ENCODE results near the gene ZBTB20. TPM values are rescaled to one million over a fixed set of nuclear protein-coding genes. Genes with fewer than 3 reads are reported as not detected.
A peak's percentile ranks its signal among the peaks of the same experiment; 100 is the strongest.

ZBTB20 gene
- total RNA-seq, 2 experiments from 2014 or later, result 5.1 to 5.3 TPM

DNA sequence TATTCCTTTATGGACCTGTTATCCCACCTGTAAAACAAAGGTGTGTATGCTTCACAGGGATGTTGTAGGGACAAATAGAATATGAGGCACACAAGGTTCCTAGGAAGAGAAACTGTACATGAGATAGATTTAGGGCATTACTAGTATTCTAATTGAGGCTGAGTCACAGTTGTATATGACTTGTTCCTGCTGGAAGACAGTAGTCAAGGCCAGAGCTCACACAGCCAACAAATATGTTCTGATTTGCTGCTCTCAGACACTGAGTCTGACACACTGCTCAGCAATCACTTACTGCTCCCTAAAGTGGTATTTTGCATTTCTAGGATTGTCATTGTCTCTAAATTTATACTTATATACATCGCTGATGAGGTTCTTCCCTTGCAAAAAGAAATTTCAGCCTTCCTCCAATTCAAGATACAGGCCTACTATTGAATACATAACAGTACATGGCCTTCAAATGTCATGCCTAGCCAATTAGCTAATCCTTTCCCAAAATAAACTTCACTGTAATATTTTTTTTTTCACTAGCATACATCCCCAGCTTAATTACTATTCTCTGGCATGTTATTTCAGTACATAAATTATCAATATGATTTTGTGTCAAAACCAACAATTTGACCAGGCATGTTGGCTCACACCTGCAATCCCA, 783.4 kb downstream of the ZBTB20 start:
- Mint-ChIP-seq H3K27ac (no peak overlapping the region), H3K36me3 (ENCODE audit: low read depth) (no peaks in the 10 kb centered on the region), H3K27me3 (no peaks in the 10 kb centered on the region), H3K4me1 (ENCODE audit: low read depth) (peaks cover 22% of the 10 kb centered on the region), H3K4me3 (no peak overlapping the region), H3K9me3 (no peaks in the 10 kb centered on the region)
- DNase-seq (no peak), ATAC-seq (peak; percentile 56)
- TF ChIP-seq CTCF (IDR thresholded peaks at IDR 0.05), result no peak
- POLR2A ChIA-PET, result no interaction called here
- intact Hi-C loops (cut with micrococcal nuclease), result no loop called here
- CTCF ChIA-PET, result interaction anchor here (0.6 to 4.7 kb wide), 11 partner anchors 20 to 205 kb away, joined by 3 to 34 read pairs (median 4); no protein-coding TSS in a partner anchor

DNA sequence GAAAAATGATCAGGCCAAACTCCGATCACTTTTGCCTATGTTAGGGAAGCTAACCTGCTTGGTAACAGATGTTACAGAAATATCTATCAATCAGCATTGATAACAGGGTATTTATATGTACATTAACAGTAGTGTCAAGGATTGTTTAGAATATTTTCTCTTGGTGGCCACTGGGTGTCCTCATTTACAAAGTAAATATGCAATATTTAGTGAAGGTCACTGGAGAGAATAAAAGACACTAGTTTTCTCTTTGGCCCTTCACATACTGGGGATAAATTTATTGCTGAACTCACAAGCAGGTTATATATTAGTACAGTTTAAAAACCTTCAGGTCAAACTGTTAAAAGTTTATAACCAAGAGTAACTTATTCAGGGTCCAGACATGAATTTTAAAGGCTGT, 784.3 kb downstream of the ZBTB20 start:
- CTCF ChIA-PET, result interaction anchor here (0.8 to 4.7 kb wide), 16 partner anchors 21 to 208 kb away, joined by 3 to 34 read pairs (median 4); no protein-coding TSS in a partner anchor
- ATAC-seq, result peak; percentile 74

DNA sequence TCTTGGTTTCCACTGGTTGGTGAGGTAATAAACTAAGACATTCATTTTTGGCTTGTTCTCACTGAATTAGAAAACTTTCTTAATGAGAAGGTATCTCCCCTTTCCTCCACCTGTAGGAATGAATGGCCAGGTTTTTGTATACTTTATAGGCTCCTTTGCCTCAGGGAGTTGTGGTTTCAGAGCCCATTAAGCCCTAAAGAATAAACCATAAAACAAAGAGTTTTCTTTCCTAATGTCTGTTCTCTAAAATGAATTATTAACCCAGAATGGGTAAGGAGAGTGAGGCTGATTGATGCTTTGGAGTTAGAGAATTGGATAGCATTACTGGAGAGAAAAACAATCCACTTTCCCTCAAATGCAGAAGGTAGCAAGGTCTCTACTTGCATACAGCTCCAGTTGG, 785.7 kb downstream of the ZBTB20 start:
- no peak for TF ChIP-seq CTCF (IDR thresholded peaks at IDR 0.05)
- ATAC-seq (no peak), DNase-seq (no peak)
- Mint-ChIP-seq H3K9me3 (no peaks in the 10 kb centered on the region), H3K27me3 (no peaks in the 10 kb centered on the region), H3K27ac (peak overlapping the region; percentile 18), H3K4me1 (ENCODE audit: low read depth) (peaks cover 22% of the 10 kb centered on the region), H3K36me3 (ENCODE audit: low read depth) (no peaks in the 10 kb centered on the region), H3K4me3 (no peak overlapping the region)
- CTCF ChIA-PET, result interaction anchor here (1.2 to 4.7 kb wide), 3 partner anchors 22 to 209 kb away, joined by 3 to 34 read pairs (median 4); no protein-coding TSS in a partner anchor
- intact Hi-C loops (cut with micrococcal nuclease), result no loop called here
- POLR2A ChIA-PET, result interaction anchor here (2.0 kb wide), 1 partner anchor 66 kb away, joined by 5 read pairs; no protein-coding TSS in a partner anchor

More for the DNA sequence above, 784.3 kb downstream of the ZBTB20 start:
- DNase-seq, result no peak
- intact Hi-C loops (cut with micrococcal nuclease), result no loop called here
- peak; percentile 62 for TF ChIP-seq CTCF (IDR thresholded peaks at IDR 0.05)
- POLR2A ChIA-PET, result no interaction called here
- H3K27me3 Mint-ChIP-seq, result no peaks in the 10 kb centered on the region
- no peaks in the 10 kb centered on the region for H3K9me3 Mint-ChIP-seq
- no peaks in the 10 kb centered on the region for H3K36me3 Mint-ChIP-seq (ENCODE audit: low read depth)
- H3K4me1 Mint-ChIP-seq (ENCODE audit: low read depth), result peaks cover 22% of the 10 kb centered on the region
- no peak overlapping the region for H3K4me3 Mint-ChIP-seq
- H3K27ac Mint-ChIP-seq, result no peak overlapping the region

- Mint-ChIP-seq H3K27me3 (no peaks in the 10 kb centered on the region), H3K9me3 (no peaks in the 10 kb centered on the region), H3K36me3 (ENCODE audit: low read depth) (peaks cover 3% of the 10 kb centered on the region), H3K4me1 (ENCODE audit: low read depth) (peaks cover 7% of the 10 kb centered on the region), H3K27ac (no peak overlapping the region), H3K4me3 (no peak overlapping the region)
- DNase-seq (no peak), ATAC-seq (peak; percentile 60)
- ChIA-PET POLR2A (interaction anchor here (0.7 to 0.9 kb wide), 2 partner anchors 142 to 158 kb away, joined by 3 to 5 read pairs; no protein-coding TSS in a partner anchor), CTCF (interaction anchor here (1.3 to 3.5 kb wide), 5 partner anchors 27 to 201 kb away, joined by 3 to 14 read pairs (median 4); no protein-coding TSS in a partner anchor)
- intact Hi-C loops (cut with micrococcal nuclease), result no loop called here
- no peak for TF ChIP-seq CTCF (IDR thresholded peaks at IDR 0.05)
These were observed 790.6 kb downstream of the ZBTB20 start for GRCh38 chr3:114356525-114356924.

- H3K36me3 Mint-ChIP-seq (ENCODE audit: low read depth), result peaks cover 6% of the 10 kb centered on the region
- CTCF ChIA-PET, result interaction anchor here (1.3 to 3.5 kb wide), 3 partner anchors 60 to 201 kb away, joined by 3 to 14 read pairs (median 4); no protein-coding TSS in a partner anchor
- H3K27me3 Mint-ChIP-seq, result no peaks in the 10 kb centered on the region
- POLR2A ChIA-PET, result no interaction called here
- H3K4me3 Mint-ChIP-seq, result no peak overlapping the region
- H3K4me1 Mint-ChIP-seq (ENCODE audit: low read depth), result peaks cover 3% of the 10 kb centered on the region
- intact Hi-C loops (cut with micrococcal nuclease), result no loop called here
- ATAC-seq (no peak), DNase-seq (no peak)
- H3K9me3 Mint-ChIP-seq, result no peaks in the 10 kb centered on the region
- TF ChIP-seq CTCF (IDR thresholded peaks at IDR 0.05), result no peak
- H3K27ac Mint-ChIP-seq, result no peak overlapping the region
These were observed 791.0 kb downstream of the ZBTB20 start for GRCh38 chr3:114356066-114356465.

Data from activated CD8-positive, alpha-beta T cell treated with anti-CD3 and anti-CD28 coated beads for 36 hours (primary cell).